ENCODE data around the gene ZNF638.

Gene ZNF638

GRCh38 chr2:71332435-71332796, 834 bp downstream of the ZNF638 start:
- no peak for DNase-seq (ENCODE audit: low read depth in 2 of 2)

GRCh38 chr2:71333619-71334018, 2.0 kb downstream of the ZNF638 start:
- no peak for DNase-seq (ENCODE audit: low read depth in 2 of 2)

- no peak for DNase-seq (ENCODE audit: low read depth in 2 of 2)
Observed at GRCh38 chr2:71336384-71336783, 4.8 kb downstream of the ZNF638 start.

- DNase-seq (ENCODE audit: low read depth in 2 of 2): peak in 1 of 2 experiments; percentile 3
Observed at GRCh38 chr2:71336802-71337201, 5.2 kb downstream of the ZNF638 start.

- DNase-seq (ENCODE audit: low read depth in 2 of 2): no peak
Observed at GRCh38 chr2:71337776-71338175, 6.2 kb downstream of the ZNF638 start.

GRCh38 chr2:71339685-71340084, 8.1 kb downstream of the ZNF638 start:
- no peak for DNase-seq (ENCODE audit: low read depth in 2 of 2)

- no peak for DNase-seq (ENCODE audit: low read depth in 2 of 2)
Observed at GRCh38 chr2:71340176-71340575, 8.6 kb downstream of the ZNF638 start.

- DNase-seq (ENCODE audit: low read depth in 2 of 2): no peak
Observed at GRCh38 chr2:71341645-71342044, 10.1 kb downstream of the ZNF638 start.

- DNase-seq (ENCODE audit: low read depth in 2 of 2): no peak
Observed at GRCh38 chr2:71346065-71346464, 14.5 kb downstream of the ZNF638 start.

GRCh38 chr2:71347517-71347916, 15.9 kb downstream of the ZNF638 start:
- DNase-seq (ENCODE audit: low read depth in 2 of 2): no peak

GRCh38 chr2:71348302-71348701, 16.7 kb downstream of the ZNF638 start:
- no peak for DNase-seq (ENCODE audit: low read depth in 2 of 2)

- no peak for DNase-seq (ENCODE audit: low read depth in 2 of 2)
Observed at GRCh38 chr2:71353248-71353647, 21.7 kb downstream of the ZNF638 start.

- DNase-seq (ENCODE audit: low read depth in 2 of 2): no peak
Observed at GRCh38 chr2:71358931-71359671, 27.5 kb downstream of the ZNF638 start.

GRCh38 chr2:71360434-71360975, 28.9 kb downstream of the ZNF638 start:
- no peak for DNase-seq (ENCODE audit: low read depth in 2 of 2)

GRCh38 chr2:71361631-71362030, 30.0 kb downstream of the ZNF638 start:
- DNase-seq (ENCODE audit: low read depth in 2 of 2): no peak

GRCh38 chr2:71362447-71362846, 30.9 kb downstream of the ZNF638 start:
- DNase-seq (ENCODE audit: low read depth in 2 of 2): no peak

- no peak for DNase-seq (ENCODE audit: low read depth in 2 of 2)
Observed at GRCh38 chr2:71370015-71370414, 38.4 kb downstream of the ZNF638 start.

- DNase-seq (ENCODE audit: low read depth in 2 of 2): no peak
Observed at GRCh38 chr2:71372042-71372441, 40.5 kb downstream of the ZNF638 start.

GRCh38 chr2:71379086-71379485, 47.5 kb downstream of the ZNF638 start:
- DNase-seq (ENCODE audit: low read depth in 2 of 2): peak; percentile 45 to 46

- DNase-seq (ENCODE audit: low read depth in 2 of 2): no peak
Observed at GRCh38 chr2:71380665-71381064, 49.1 kb downstream of the ZNF638 start.

GRCh38 chr2:71385012-71385411, 53.4 kb downstream of the ZNF638 start:
- DNase-seq (ENCODE audit: low read depth in 2 of 2): peak; percentile 45 to 50

GRCh38 chr2:71388214-71388613, 56.6 kb downstream of the ZNF638 start:
- no peak for DNase-seq (ENCODE audit: low read depth in 2 of 2)

- no peak for DNase-seq (ENCODE audit: low read depth in 2 of 2)
Observed at GRCh38 chr2:71389384-71390072, 57.9 kb downstream of the ZNF638 start.

All from fibroblast of skin of left quadriceps (primary cell).